Dermis microvascular lymphatic vessel endothelial cell (primary cell): ENCODE results near the gene ASXL1. TPM values are rescaled to one million over a fixed set of nuclear protein-coding genes. Genes with fewer than 3 reads are reported as not detected.
A peak's percentile ranks its signal among the peaks of the same experiment; 100 is the strongest.

Experiments
- DNase-seq, 2 donors: peaks; one replicate each; pipeline versions ENCODE4 v3.0.0 to v3.0.0-alpha.2; 2010; ENCODE audit warnings: low read depth in 2 of 2
- total RNA-seq: library from RNA; depleted of rRNA; stranded (reverse); fragments of >200 nt; gene quantifications from 2 replicates; pipeline ENCODE4 v1.2.1, GENCODE V29; 2014

The ASXL1 gene
- total RNA-seq, 1 donor from 2014 or later: 27.3 TPM

GRCh38 chr20:32464401-32465091 lies 106.4 kb downstream of the ASXL1 start:
- DNase-seq: no peak

GRCh38 chr20:32465092-32465900 lies 107.2 kb downstream of the ASXL1 start:
- DNase-seq: peak; percentile 85 to 93

GRCh38 chr20:32465901-32466675 lies 108.0 kb downstream of the ASXL1 start:
- peak in 1 of 2 donors; percentile 75 for DNase-seq

- peak in 1 of 2 donors; percentile 54 for DNase-seq
Observed at GRCh38 chr20:32466739-32467505, 108.8 kb downstream of the ASXL1 start.

GRCh38 chr20:32467506-32468312 lies 109.6 kb downstream of the ASXL1 start:
- DNase-seq: no peak

- peak in 1 of 2 donors; percentile 34 for DNase-seq
Observed at GRCh38 chr20:32468313-32468640, 110.1 kb downstream of the ASXL1 start.

GRCh38 chr20:32468860-32469259 lies 110.7 kb downstream of the ASXL1 start:
- DNase-seq: peak in 1 of 2 donors; percentile 42

GRCh38 chr20:32470025-32470861 lies 112.1 kb downstream of the ASXL1 start:
- DNase-seq: peak; percentile 98 to 99

GRCh38 chr20:32470940-32471339 lies 112.8 kb downstream of the ASXL1 start:
- no peak for DNase-seq

- no peak for DNase-seq
Observed at GRCh38 chr20:32472581-32473207, 114.6 kb downstream of the ASXL1 start.

GRCh38 chr20:32473231-32474008 lies 115.3 kb downstream of the ASXL1 start:
- DNase-seq: no peak

- peak in 1 of 2 donors; percentile 46 for DNase-seq
Observed at GRCh38 chr20:32474009-32474716, 116.0 kb downstream of the ASXL1 start.

GRCh38 chr20:32474717-32474966 lies 116.5 kb downstream of the ASXL1 start:
- DNase-seq: no peak

GRCh38 chr20:32474967-32475811 lies 117.1 kb downstream of the ASXL1 start:
- peak in 1 of 2 donors; percentile 74 for DNase-seq

GRCh38 chr20:32476684-32477593 lies 118.8 kb downstream of the ASXL1 start:
- no peak for DNase-seq
